ENCODE data around the gene THAP11.

DNA sequence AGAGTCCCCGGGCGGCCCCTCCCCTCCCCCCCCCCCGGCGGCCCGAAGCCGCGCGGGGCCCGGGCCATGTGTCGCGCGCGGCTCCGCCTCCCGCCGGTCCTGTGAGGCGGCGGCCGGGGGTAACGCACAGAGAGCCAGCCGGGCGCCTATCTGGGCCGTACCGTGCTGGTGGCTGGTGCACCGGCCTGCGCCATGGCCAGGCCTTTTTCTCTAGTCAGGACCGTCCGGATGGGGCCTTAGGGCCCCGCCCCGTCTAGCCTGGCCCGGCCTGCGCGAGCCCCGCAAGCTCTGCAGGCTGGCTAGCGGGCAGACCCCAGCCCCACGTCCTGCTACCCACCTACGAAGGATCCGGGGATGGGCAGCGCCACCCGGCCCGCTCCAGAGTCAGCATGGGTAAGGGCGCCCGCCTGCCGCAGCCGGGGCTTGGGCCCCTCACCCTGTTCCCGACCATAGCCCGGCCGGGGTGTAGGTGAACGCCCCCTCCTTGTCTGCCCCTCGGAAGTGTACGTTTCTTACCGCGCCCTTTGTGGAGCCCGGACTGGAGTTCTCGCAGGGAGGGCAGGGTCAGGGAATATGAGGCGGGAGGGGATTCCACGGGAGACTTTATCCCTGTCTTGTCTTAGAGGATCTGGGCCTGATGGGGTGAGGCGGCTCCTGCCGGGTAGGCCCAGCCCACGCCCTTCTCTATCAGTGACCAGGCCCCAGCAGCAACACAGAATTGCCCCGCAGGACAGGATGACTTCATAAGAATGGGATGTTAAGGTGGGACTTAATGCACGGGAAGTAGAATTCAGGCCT lies 5.1 kb downstream of the THAP11 start, which contains the start of gene CENPT:
- TF ChIP-seq, protein P1, sequence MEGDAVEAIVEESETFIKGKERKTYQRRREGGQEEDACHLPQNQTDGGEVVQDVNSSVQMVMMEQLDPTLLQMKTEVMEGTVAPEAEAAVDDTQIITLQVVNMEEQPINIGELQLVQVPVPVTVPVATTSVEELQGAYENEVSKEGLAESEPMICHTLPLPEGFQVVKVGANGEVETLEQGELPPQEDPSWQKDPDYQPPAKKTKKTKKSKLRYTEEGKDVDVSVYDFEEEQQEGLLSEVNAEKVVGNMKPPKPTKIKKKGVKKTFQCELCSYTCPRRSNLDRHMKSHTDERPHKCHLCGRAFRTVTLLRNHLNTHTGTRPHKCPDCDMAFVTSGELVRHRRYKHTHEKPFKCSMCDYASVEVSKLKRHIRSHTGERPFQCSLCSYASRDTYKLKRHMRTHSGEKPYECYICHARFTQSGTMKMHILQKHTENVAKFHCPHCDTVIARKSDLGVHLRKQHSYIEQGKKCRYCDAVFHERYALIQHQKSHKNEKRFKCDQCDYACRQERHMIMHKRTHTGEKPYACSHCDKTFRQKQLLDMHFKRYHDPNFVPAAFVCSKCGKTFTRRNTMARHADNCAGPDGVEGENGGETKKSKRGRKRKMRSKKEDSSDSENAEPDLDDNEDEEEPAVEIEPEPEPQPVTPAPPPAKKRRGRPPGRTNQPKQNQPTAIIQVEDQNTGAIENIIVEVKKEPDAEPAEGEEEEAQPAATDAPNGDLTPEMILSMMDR (IDR thresholded peaks at IDR 0.05; ENCODE audit: poor library complexity) = no peak
- no peak for TF ChIP-seq EZH2phosphoT487 (IDR thresholded peaks at IDR 0.05; ENCODE audit: low read depth, severe bottlenecking, unreplicated experiment)
- TF ChIP-seq EZH2 (IDR thresholded peaks at IDR 0.05; ENCODE audit: borderline replicate concordance) = no peak

Data from hepatocyte (in vitro differentiated cells).